CMK (cell line): ENCODE measurements around the gene TF.

Source experiments
- DNase-seq: peaks from one replicate; pipeline ENCODE4 v3.0.0-alpha.2; 2010; ENCODE audit warnings: low read depth

Gene TF

DNA sequence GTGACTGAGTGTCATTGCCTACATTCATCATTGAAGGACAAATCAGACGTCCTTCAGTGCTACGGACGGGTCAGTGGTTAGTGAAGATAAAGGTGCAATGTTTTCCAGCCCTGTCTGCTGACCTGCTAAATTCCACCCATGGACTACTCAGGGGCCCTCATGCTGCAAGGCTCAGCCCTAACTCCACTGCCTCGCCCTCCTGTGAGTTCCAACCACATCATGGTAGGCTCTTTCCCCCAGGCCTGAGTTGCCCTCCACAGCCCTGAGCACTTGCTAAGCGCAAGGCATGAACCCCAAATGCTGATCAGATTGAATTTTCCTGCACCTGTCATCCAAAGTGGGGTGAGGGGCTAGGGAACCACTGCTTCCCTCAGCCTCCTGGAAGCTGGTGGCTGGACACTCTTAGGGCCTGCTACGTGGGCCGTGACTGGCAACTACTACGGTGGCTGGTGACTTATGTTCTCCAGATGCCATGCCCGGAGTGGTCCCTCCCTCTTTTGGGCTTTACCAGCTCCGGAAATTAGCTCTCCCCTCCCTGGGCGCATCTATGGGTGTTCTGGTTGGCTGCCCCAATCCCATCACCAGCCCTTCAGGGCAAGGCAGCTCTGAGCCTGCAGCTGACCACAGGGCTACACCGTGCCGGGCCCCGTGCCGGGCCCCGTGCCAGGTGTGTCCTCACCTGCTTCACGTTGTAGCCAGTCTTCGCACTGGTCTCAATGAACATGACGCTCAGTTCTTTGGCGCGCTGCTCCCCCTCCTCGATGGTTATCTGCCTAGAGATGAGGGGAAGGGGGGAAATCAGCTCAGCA is 91.5 kb downstream of the TF start:
- DNase-seq = no peak

- no peak for DNase-seq
These were observed 92.2 kb downstream of the TF start for GRCh38 chr3:133838296-133838789.

- DNase-seq = no peak
These were observed 93.0 kb downstream of the TF start for GRCh38 chr3:133838916-133839800.

- no peak for DNase-seq
These were observed 94.0 kb downstream of the TF start for GRCh38 chr3:133840055-133840737.

GRCh38 chr3:133840767-133841166 is 94.6 kb downstream of the TF start:
- DNase-seq = no peak

- DNase-seq = no peak
These were observed 95.0 kb downstream of the TF start for GRCh38 chr3:133841196-133841595.

DNA sequence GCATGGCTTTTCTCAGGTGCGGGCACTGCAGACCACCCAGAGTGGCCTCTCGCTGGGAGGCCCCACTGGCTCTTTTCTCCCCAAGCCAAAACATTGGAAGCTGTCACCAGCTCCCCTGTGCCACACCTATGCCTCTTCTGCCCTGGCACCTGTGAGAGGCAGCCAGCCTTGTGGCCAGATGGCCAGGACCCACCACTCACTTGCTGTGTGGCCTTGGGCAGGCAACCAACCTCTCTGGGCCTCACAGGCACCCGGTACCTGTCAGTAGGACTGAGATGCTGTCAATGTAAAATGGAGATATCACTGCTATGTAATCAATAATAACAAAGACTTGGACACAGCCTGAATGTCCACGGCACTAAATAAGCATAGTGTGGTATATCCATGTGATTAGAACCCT is 96.0 kb downstream of the TF start:
- DNase-seq = no peak

DNA sequence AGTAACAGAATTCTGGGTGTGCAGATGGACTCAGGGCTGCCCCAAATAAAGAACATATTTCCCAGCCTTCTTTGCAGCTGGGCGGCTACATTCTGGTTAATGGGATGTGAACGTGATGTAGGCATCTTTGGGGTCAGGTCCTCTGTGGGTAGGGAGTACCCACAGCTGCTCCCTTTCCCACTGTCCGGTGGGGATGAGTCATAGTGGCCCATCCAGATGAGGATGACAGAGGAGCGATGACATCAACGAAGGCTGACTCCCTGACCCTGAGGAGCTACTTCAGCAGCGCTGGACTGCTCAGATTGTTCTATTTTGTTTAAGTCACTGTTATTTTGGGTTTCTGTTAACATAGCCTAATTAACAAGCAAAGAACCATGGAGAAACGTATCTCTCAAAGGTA is 97.4 kb downstream of the TF start:
- no peak for DNase-seq

GRCh38 chr3:133845127-133845526 is 98.9 kb downstream of the TF start:
- DNase-seq = no peak
